GM18520 (cell line): Measurements from ENCODE around the gene RIOK3.
"Not testable (repeated sequence)": the region's sequence is repeated elsewhere in the genome, so short reads cannot be mapped to it uniquely, and the experiment has no call there.

Experiments used
- ATAC-seq: cut with Tn5 transposase; IDR thresholded peaks from one replicate; pipeline ENCODE4 v1.9.1; 2021; ENCODE audit not compliant: unreplicated experiment

Gene RIOK3

GRCh38 chr18:23451011-23451410, 2.1 kb upstream of the RIOK3 start:
- no peak for ATAC-seq

DNA sequence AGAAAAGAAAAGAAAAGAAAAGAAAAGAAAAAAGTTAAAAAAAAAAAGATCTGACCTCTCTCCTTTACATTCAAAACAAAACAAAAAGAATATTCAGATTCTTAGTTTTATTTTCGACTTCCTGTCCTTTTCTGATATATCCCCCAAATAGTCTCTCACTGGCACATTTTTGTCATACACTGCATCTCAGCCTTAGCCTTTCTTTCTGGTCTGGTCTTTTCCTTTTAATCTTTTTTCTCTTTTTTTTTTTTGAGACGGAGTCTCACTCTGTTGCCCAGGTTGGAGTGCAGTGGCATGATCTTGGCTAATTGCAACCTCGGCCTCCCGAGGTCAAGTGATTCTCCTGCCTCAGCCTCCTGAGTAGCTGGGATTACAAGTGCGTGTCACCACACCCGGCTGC, 1.6 kb upstream of the RIOK3 start:
- ATAC-seq, result no peak

- no peak for ATAC-seq
Observed at GRCh38 chr18:23452347-23452727, 750 bp upstream of the RIOK3 start.

GRCh38 chr18:23453680-23454058, 582 bp downstream of the RIOK3 start:
- no peak for ATAC-seq

DNA sequence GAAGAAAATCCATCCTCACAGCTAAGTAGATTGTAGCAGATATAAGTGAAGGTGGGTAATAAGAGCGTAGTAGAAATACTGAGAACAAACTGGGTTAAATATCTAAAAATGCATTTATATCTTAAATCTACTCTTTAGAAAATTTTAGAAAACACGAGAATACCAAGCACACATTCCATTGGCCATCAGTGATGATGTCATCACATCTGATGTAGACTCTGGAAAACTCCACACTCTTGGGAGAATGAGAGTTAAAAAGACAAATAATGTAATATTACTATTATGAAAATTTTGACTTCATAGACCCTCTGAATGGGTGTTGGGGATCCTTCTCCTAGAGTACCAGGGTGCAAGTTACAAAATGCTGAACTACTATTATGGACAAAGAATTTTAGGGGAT, 3.7 kb downstream of the RIOK3 start:
- ATAC-seq, result no peak

DNA sequence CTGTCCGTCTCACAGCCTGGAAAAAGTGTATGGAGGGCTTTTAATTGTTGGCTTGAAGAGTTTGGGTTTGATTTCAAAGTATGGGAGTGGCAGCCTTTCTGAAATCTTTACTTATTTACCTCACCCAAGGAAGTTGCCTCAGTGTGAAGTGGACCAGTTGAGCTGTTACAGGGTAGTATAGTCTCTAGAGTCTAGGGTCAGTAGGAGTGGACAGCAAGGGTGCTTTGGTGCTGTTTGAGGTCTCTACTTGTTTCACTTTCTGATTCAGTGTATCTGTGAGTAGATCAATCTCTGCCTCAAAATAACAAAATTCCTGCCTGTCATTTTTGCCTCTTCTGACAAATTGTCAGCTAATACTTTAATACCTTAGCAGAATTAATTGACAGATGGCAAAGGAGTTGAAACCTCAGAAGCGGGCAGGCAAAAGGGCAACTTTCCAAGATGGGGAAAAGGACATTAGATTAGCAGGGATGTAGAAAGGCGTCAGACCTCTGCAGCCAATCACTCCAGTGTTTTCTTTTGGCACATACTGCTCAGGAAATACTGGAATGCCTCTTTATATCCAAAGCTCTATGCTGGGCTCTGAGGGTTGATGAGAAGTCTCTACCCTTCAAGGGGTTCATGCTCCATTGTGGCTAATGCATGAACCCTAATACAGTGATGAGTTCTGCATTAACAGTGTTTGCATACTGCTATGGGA, 5.9 kb downstream of the RIOK3 start:
- ATAC-seq, result no peak

DNA sequence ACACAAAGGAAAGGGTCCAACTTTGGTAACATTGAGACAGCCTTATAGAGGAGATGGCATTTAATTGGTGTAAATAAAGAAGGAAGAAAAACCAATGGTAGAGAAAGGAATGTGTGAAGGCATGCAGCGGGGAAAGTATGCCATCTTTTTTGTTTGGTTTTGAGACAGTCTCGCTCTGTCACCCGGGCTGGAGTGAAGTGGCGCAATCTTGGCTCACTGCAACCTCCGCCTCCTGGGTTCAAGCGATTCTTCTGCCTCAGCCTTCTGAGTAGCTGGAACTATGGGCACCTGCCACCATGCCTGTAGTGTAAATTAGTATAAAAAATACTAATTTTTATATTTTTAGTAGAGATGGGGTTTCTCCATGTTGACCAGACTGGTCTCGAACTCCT, 6.4 kb downstream of the RIOK3 start:
- ATAC-seq, result no peak

DNA sequence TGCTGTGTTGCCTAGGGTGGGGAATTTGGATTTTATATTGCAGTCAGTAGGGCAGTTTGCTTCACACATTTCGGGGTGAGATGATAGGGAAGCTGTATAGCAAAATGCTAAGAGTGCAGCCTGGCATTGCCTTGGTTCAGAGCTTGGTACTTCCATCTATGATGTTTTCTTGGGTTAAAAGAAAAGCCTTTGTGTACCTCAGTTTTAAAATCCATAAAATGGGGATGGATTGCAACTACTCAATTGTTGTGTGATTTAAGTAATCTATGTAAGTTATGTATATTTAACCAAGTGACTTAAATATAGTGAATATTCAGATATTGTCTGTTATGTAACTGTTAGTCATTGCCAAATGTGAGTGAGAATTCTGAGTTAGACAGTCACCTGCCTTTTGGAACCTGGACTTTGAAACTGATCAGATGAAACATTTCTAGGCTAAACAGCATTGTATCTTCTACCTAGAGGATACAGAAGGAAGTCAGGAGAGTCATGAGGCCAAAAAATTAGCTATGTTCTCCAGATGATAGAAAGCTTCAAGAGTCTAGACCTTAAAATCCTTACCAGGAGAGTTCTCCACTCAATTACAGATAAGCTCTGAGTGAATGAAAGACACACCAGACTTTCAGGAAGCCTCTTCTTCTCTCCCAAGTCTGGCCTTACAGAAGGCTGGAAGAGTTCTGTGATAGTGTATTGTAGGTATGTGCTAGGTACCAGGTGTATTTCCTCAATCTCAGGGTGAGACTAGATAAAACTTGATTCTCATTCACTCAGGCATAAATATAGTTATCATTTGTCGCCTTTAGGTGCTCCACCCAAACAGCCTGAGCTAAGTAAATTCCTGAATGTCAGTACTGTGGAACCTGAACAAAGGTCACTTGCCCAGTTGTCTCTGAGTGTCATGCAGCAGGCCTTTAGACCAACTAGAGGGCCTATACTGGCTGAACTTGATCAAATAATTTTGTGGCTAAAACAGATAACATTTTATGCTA, 7.5 kb downstream of the RIOK3 start:
- ATAC-seq, result no peak

DNA sequence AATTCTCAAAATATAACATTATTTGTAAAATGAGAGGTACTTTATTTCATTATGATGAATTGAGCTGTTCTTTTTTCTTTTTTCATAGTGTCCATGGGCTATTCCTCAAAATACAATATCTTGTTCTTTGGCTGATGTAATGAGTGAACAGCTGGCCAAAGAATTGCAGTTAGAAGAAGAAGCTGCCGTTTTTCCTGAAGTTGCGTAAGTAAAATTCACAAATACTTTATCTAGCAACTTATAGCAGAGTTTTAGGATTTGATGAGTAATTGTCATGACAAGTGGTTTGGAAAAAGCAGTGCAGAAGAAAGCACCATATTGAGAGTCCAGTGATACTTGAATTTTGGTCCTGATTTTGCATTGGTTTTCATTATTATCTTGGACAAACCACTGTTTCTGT, 9.8 kb downstream of the RIOK3 start:
- no peak for ATAC-seq

DNA sequence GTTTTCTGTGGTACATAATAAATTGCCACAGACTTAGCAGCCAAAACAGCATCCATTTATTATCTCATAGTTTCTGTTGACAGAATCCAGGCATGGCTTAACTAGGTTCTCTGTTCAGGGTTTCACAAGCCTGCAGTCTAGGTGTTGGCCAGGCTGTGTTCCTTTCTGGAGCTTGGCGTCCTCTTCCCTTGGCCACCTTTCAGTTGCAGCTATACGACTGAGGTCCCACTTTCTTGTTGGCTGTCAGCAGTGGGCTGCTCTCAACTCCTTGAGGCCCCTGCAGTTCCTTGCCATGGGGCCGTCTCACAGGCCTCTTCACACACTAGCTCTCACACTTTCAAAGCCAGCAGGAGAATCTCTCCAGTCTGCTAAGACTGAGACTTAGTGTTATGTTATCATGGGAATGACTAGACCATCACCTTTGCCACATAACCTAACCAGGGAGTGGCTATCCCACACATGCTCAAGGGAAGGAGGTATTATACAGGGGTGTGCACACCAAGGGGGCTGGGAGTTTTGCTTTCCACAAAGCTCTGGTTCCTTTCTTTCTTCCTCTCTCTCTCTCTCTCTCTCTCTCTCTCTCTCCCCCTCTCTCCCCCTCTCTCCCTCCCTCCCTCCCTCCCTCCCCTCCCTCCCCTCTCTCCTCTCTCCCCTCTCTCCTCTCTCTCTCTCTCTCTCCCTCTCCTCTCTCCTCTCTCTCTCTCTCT, 15.8 kb downstream of the RIOK3 start:
- no peak for ATAC-seq

GRCh38 chr18:23470620-23471387, 17.7 kb downstream of the RIOK3 start:
- ATAC-seq, result no peak

GRCh38 chr18:23471486-23471885, 18.4 kb downstream of the RIOK3 start:
- ATAC-seq, result no peak

DNA sequence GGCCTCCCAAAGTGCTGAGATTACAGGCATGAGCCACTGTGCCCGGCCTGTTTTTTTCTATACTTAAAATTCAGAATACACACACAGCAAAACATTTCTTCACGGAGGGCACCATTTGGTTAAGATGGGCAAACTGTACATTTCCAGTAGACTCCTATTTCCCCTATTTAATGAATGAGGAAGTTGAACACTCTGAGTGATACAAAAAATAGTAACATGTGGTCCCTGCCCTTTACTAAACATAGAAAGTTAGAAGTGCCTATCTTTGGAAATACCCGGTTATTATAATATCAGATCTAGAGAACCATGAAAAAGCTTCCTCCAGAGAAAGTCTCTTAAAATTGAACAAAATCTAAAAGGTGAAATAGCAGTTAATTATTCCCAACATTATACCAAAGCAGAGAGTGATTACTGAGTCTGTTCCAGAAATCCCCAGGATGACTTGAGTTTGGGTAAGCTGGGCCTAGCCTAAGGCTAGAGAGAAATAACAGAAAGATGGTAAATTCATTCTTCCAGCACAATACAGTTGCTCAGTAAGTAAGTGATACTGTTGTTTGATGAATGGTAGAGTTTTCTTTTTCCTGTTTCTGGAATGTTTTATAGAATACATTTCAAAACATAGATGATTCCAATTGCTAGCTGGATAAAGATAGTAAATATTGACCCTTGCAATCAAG, 26.9 kb downstream of the RIOK3 start:
- ATAC-seq, result no peak

DNA sequence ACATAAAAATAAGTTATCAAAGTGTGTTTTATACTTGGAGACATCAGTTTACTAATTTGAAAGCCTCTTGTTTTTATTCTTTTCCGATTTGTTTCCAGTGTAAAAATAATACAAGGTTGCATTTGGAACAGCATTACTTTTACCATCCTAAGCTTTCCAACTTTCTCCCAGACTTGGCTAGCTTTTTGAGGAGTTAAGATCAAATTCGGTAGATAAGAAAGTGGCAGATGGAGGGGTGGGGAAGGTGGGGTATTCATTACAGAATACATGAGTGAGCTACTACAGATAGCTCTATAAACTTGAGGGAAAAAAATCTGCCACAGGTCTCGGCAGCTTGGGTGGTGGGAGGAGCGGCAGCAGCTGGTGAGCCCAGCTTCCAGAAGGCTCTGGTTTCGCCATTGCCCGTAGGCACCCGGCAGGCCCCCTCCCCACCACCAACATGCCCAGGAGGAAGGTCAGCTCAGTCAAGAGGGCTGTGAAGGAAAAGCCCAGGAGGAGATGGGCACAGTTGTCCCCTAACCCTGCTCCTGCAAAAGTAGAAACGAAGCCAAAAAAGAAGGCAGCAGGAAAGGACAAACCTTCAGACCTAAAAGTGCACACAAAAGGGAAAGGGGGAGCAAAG, 31.6 kb downstream of the RIOK3 start:
- no peak for ATAC-seq

DNA sequence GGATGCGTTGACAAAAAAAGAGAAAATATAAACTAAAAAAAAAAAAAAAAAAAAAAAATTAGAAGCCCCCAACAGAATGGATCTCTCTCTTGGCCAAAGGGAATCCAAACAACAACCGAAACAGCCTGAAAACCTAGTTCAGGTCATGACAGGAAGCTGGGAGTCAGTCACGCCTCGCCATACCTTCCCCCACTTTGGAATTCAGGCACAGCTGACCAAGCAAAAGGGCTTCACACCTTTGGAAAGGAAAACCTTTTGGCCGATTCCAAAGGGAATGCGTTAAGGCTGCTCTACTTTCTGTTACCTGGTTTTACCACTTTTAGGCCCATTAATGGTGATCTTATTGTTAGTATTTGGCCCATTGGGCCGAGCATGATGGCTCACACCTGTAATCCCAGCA, 32.3 kb downstream of the RIOK3 start:
- ATAC-seq, result no peak

DNA sequence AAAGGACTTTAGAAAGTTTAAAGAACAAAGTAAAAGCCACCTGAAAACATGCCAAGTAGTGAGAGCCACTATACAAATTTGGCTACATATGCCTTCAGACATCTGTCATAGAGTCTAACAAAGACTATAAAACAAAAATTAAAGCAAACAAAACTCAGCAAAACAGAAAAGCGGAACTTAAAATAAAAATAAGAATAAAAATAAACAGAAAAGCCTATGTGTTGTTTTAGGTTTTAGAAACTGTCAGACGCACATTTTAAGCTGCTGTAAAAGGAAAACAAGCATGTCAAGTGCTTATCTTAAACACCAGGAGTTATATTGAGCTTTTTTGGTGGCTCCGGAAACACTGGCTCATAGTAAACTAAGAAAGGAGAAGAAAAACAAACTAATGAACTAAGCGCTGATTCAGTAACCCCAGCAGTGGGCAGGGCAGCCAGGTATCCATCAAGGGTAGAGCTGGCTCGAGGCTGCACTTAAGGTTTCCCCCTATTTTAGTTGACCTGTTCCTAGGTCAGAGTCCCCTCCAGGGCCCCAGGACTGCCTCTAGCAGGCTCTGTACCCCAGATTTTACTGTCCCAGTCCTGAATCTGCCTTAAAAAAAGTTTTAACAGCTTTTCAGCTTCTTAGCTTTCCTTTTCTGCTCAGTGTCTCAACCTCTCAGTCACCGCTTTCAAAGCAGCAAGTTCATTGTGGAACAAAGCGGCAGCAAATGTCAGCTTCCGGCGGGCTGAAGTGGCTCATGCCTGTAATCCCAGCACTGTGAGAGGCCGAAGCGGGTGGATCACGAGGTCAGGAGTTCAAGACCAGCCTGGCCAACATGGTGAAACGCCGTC, 34.9 kb downstream of the RIOK3 start:
- peak; percentile 40 for ATAC-seq

GRCh38 chr18:23489586-23489985, 36.5 kb downstream of the RIOK3 start:
- not testable (repeated sequence) for ATAC-seq

GRCh38 chr18:23493654-23494053, 40.6 kb downstream of the RIOK3 start:
- ATAC-seq, result no peak

GRCh38 chr18:23494992-23495391, 41.9 kb downstream of the RIOK3 start:
- ATAC-seq, result no peak
